Stimulated activated CD8-positive, alpha-beta memory T cell treated with anti-CD3 and anti-CD28 coated beads, Interleukin-7, amount 100 ng/mL, for 1 hour (primary cell): Measurements from ENCODE around the gene DNM1.

ENCODE experiments used
- DNase-seq, 2 donors: peaks; one replicate each; pipeline ENCODE4 v3.0.0-alpha.2; 2020; ENCODE audit warnings: low read depth in 2 of 2

The DNM1 gene

DNA sequence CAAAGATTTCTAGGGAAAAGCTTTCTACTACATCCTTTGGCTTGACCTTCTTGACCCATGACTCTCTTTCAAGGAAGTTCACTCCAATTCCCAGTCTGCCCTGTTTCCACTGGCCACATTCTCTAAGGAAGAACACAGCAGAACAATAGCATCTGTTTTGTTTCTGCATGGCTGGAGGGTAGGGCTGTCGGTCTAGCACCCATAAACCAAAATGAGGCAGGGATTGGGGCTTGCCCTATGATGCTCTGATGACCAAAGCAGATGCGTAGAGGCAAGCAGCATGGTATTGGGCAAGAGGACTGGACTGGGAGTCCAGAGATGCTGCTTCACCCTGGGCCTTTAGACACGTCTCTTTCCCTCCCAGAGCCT is 48.5 kb downstream of the DNM1 start:
- no peak for DNase-seq

DNA sequence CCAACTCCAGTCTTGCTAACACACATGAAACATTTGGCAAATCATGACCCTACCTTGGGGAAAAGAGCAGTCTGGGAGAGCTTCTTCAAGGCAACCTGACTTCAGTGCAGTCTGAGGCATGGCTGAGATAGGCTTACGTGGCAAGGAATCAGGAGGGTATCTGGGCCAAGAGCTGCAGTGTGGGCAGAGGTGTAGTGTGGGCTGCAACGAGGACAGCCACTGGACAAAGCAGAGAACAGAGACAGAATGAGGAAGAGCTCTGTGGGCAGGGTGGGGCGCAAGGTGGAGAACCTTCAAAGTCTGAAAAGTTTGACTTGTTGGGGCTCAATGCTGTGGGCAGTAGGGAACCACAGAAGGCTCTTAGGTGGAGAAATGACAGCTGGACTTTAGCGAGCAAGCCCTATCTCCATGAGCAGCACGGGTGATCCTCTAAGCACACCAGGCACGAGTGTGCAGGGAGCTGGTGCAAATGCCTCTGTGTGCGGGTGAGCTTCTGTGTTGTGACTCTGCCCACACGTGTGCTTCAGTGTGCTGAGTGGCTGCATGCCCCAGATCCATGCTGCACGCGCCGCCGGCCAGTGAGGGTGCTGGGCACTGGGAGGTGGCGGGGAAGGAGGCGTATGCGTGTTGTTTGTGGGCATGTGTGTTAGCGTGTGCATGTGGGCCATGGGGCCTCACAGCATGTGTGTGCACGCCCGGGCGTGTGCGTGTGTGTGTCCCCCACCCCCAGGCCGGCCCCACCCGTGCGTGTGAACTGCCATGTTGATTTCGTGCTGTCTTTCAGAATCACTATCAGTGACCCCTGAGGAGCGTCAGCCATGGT is 49.3 kb downstream of the DNM1 start:
- no peak for DNase-seq

DNA sequence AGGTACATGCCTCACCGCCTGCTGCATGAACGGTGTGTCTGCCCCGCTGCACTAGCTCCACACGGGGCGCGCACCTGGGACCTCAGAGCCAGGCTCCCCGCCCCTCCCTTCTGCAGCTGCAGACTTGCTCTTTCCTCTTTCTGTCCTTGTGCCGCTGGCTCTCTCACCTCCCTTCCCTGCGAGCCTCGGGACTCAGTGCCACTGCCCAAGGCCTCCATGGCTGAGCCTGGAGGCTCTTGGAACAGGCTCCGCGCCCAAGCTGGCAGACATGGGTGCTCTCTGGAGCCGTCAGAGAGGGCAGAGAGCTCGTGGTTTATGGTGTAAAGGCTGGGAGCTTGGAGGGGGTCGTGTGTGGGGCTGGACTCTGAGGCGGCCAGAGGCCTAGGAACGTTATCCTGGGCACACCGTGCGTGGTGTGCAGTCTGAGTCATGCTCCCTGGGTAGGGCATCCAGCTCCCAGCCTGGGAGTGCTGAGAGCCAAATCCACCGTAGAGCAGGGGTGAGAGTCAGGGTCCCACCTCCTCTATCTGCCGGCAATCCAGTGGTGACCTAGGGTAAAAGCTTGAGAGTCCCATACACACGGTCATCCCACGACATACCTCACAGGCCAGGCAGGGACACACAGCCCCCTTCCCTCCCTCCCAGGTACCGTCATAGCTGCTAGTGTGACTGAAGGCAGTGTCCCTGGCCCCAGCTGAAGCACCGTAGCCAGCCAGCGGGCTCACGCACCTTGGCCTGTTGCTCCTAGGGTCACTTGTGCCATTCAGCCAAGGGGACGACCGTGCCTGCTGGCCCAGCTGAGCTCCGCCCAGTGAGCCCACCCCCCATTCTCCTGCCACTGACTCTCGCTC is 50.2 kb downstream of the DNM1 start:
- no peak for DNase-seq

DNA sequence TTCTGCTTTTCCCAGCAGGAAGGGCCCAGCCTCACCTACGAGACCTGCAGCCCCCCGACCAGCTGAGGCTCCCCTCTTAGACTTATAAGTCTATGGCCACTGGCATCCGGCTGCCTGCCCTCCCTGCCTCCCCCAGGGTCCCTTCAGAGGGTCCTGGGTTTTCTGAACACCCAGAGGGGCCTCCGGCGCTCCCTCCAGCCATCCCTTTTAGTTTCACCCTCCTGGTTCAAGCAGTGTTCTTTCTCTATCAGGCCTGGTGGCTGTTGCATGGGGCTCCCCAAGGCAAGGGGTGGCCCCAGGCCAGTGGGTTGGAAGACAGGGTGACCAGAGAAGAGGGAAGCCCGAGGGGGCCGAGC is 50.8 kb downstream of the DNM1 start:
- no peak for DNase-seq

DNA sequence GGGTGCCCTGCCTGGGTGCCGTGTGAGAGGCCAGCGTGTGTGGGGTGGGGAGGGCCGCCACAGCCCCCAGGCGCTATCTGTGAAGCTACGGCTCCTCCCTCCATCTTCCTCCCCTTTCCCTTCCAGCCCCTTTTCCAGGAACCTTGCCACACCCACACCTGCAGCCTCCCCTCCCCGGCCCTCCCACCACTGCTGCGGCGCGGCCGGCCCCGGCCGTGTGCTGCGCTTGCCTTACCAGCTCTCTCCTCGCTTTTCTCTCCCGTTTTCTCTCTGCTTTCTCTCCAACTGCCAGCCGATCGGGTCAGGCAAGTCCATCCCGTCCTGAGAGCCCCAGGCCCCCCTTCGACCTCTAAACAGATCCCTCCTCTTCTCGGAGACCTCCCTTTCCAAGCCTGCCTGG is 51.2 kb downstream of the DNM1 start:
- no peak for DNase-seq

DNA sequence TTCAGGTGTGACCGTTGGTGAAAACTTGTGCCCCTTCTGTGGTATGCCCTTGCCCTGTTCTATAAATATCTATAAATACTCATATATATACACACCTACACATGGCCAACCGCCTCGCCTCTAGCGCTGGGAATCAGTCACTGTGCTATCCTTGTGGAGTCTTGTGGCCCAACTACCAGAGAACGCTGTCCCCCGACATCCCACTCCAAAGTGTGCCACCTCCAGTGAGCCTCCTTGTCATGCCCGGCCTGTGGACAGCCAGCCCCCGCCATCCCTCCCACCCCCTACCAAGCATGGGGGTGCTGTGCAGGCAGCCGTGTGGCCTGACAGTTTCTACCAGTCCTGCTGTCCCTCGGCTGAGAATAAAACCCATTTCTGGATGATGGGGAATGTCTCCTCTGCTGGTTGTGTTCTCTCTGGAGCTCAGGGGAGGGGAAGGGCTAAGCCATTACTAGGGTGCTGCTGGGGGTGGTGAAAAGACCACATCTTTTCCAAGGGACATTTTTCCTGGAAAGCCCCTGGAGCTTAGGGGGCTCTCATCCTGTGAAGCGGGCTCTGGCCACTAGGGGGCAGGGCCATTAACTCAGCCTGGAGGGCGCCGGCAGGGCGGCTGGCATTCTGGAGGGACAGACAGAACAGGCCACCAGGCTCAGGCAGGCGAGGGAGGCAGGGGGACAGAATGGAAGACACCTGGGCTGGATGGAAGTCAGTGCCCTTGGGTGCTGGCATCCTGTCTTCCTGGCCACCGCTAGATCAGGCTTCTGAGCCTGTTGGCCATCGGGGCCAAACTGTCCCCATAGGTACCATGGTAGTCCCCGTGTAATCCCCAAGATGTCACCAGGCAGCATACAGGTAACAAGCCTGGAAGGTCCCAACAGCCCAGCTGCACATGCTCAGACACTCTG is 51.9 kb downstream of the DNM1 start:
- DNase-seq = peak in 1 of 2 donors; percentile 37

DNA sequence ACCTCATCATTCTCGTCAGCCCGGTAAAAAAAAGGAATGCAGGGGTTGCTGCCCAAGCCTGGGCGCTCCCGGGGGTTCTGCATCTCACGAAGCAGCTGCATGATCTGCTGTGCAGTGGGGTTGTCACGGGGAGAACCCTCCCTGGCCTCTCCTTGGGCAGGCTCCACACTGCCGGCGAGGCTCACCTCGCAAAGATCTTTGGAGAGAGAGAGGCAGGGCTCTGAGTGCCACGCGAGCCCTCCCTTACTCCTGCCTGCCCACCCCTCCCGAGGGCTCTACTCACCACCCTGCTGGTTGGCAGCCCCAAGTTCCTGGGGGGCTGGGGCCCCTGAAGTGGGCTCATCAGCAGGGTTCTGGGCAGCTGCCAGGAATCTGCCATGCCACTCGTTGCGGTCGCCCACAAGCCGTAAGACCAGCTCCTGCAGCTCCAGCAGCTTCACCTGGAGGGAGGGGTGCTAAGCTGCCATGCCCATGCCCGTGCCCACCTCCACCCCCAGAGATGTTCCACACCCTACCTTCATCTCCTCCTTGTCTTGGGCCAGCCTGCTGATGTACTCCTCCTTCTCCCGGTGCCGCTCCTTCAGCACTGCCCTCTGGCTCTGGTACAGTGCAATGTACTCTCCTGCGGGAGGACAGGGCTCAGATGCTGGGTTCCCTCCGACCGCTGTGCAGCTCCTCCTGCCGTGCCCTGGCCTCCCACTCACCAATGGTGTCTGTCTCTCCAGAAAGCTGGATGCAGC is 54.1 kb downstream of the DNM1 start:
- no peak for DNase-seq

DNA sequence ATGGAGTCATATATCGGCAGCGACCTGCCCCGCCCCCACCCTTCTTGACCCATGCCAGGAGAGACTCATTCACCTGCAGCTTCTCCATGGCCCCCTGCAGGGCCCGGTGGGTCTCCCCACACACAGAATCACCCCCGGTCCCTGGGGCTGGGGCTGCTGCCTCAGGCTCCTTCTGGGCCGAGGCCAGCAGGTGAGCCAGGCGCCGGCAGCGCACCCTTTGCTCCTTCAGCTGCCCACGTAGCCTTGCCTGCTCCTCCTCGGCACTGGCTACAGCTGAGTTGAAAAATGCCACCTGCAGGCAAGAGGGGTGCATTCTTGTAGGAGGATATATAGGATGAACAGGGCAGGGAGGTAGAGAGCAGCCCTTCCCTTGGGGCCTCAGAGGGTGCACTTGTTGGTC is 54.7 kb downstream of the DNM1 start:
- DNase-seq = no peak

DNA sequence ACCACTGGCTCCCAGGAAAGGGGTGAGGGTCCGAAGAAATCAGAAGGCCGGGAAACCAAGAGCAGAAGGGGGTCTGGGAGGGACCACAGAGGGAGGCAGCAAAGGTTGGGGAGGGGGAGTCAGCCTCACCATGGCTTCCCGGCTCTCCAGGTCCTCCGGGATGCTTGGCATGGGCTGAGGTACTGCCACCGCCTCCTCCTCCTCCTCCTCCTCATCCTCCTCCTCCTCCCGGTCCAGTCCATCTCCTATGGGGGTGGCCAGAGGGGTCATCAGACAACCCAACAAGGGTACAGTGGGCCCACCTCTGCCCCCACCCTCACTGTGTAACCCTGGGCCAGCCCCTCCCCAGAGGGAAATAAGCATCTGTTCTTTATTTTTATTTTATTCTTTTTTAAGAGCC is 55.1 kb downstream of the DNM1 start:
- DNase-seq = no peak

DNA sequence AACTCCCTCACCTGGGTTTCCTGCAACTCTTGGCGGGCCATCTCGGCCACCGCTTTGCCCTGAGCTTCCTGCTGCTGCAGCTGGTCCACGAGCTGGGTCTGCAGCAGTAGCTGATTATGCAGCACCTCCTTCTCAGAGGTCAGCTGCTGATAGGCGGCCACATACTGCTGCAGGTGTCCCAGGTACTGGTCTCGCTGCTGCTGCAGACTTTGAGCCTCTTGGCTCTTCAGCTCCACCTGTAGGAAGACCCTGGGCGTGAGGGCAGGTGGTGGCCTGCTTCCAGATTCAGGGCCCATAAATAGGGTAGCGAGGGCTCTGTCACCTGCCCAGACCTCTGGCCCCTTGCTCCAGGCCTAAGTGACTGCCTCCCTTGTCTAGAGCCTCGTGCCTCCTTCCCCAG is 56.0 kb downstream of the DNM1 start:
- no peak for DNase-seq

DNA sequence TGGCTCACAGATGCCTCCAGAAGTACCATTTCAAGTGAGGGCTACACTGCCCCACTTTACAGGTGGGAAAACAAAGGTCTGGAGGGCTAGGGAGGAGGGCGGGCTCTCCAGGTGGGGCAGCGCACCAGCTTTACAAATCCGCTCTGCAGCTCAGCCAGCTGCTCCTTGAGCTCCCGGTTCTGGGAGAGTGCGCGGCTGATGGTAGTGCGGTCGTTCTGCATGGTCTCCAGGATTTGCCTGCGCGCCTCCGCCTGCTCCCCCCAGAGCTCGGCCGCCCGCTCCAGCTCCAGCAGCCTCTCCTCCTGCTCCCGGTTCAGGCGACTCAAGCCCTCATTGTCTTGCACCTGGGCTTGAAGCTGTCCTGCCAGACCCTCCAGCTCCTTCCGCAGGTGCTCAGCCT is 57.2 kb downstream of the DNM1 start:
- no peak for DNase-seq

DNA sequence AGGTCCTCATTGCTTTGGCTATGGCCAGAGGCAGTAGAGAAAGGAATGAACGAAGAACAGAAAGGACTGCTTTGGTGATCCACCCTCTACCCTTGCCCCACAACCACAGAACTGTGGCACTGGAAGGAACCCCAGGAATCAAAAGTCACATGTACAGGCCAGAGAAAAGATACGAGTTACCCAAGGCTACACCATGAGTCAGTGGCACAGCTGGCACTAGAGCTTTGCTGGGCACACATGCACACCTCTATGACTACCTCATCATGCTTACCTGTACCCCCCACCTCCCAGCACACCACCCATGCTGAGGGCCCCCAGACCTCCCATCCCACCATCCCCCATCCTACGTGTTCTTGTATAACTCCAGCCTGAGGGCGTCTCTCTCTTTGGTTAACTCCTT is 59.5 kb downstream of the DNM1 start:
- no peak for DNase-seq

DNA sequence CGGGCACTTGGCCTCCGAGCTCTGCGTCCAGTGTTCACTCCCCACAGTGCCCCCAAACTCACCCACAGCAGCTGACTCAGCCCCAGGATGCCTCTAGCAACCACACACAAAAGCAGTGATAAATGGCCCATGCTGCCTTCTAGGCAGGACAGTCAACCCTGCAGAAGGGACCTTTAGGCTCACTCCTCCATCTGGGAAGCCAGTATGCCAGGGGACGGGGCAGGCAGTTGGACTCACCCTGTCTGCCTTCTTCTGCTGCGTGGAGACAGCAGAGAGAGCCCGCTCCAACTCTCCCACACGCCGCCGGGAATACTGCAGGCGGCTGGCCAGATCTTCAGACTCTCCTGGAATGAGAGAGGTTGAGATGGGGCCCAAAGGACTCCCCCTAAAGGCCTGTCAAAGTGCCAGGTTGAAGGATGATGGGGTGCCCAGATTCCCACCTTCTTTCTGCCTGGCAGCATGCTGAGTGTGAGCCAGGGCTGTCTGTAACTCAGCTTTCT is 62.2 kb downstream of the DNM1 start:
- DNase-seq = no peak

DNA sequence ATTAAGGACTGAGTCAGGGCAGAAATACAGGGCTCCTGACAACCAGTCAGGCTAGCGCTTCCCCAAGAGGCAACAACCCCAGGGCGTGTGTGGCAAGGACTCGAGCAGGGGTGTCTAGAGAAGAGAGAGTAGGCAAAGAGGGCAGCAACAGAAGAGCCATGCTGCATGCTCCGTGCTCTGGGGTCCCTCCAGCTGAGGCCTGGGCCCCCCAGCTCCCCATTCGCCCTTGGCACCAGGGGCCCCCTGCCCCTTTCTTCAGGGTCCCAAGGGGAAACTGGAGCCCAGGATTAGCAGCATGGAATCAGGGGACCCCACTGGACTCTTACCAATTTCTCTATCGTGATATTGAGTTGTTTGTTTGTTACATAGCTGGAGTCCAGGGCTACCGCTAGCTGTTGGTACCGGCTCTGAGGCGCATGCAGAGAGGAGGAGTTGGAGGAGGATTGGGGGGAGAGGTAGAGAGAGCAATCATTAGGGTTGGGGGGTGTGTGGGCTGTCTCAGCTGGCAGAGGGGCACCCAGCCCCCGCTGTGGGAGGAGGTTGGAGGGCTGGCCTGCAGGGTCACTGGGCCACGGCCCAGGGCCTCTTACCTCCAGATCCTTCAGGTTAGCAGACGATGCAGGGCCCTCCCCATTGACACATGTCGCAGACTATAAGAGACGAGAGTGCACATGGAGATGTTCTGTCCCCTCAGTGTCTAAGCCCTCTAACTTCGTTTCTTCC is 63.9 kb downstream of the DNM1 start:
- no peak for DNase-seq

DNA sequence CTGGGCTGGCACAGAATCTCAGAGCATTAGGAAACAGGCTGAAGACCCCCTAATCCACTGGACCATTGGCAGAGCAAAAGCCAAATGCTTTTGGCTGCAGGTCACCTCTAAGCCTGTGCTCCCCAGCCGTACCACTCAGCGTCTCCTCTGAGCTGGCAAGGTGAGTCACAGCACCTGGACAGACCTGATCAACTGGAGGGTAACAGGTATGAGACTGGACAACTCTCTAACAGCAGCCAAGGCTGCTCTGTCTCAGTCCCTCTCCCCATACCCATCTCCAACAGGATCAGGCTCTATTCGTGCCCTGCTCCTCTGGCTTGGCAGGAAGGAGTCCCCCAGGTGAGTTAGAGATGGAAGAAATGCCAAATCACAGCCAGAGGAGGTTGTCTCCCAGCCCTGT is 67.9 kb downstream of the DNM1 start:
- no peak for DNase-seq

DNA sequence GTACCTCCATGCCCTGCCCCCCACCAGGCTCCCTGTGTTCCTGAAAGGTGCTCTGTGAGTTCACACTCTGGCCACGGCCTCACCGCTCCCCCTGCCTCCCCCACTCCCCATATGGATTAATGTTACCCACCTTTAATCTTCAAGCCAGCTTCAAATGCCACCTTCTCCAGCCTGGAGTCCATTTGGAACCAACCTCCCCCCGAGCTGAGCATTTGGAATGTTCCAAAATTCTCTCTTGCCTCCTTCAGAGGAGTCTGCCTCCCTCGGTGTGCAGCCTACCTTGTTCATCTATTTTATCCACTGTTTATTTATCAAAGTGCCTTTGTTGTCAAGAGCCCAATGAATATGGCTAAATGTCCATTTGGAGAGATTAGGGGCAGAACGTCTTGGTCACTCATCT is 68.3 kb downstream of the DNM1 start:
- DNase-seq = no peak

DNA sequence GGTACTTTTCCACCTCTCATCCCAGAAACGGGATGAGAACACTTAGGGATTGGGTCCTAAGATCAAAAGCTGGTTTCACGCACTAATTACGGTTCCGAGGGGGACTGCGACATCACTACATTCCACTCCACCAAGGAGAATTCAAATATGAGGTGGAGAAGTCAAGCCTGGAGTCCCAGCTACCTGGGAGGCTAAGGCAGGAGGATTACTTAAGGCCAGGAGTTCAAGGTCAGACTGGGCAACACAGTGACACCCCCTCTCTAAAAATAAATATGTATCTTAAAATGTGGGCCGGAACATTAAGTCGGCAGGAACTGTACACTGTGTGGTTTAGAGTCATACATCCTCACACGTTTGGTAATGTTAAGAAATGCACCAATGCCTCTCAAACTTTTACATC is 71.1 kb downstream of the DNM1 start:
- no peak for DNase-seq

DNA sequence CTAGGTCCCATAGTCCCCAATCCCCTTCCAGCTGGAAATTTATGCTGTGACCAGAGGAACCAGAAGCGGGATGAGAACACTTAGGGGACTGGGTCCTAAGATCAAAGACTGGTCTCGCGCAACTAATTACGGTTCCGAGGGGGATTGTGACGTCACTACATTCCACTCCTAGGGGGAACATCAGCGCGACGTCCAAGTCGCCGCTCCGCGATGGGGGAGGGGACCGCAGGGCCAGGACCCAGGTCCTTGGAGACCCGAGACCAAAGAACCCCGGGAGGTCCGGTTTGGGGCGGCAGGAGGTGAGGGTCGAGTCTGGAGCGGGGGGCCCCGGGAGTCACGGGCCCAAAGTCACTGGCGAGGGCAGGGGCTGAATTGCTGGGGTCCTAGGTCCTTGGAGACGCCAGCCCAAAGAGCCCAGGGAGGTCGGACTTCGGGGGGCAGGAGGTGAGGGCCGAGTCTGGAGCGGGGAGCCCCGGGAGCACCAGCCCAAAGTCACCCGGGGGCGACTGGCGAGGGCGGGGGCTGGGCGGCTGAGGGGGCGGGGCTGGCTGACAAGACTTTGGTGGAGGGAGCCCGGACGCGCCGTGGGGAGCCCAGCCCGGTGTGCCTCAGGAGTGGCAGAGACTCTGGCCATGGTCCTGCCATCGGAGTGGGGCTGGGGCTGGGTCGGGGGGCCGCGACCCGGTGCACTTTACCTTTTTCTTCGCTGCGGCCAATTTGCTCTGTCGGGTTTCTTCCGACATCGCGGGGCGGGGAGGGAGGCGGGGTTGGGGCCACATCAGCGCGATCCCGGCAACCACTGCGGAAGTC is 72.2 kb downstream of the DNM1 start, which contains the start of gene GOLGA2:
TSS of gene GOLGA2 (minus strand) at position 810 of the 810 bp plus-strand sequence. CDS start at position 779, 31 bp downstream.
- DNase-seq = no peak

DNA sequence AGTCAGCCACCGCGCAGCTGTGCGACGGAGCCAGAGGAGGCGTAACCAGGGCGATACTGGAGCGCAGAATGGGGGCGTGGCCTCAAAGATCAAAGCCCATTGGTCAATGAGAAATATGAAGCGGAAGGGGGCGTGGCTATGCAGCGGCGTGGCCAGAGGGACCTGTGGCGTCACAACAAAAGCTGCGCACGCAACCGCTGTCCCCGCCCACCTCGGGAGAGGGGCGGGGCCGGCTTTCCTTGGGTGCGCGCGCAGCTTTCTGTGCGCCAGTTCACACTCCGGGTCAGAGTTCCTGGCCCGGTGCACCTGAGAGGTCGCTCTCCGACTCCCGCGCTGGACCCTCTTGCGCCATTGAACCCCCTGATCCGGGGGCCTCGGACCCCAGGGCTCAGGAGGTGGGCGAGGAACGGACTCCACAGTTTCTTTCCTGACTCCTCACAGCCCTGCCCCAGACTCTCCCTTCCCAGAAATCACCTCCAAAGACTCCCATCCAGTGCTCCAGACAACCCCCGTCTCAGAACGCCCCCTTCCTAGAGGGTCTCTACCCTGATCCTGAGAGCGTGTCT is 72.9 kb downstream of the DNM1 start, which contains the start of gene SWI5:
TSS of gene SWI5 (plus strand) at position 269 of the 566 bp plus-strand sequence.
- DNase-seq = peak; percentile 100
